Lung microvascular endothelial cell (primary cell): ENCODE results near the gene ZNF593OS. TPM values are rescaled to one million over a fixed set of nuclear protein-coding genes. Genes with fewer than 3 reads are reported as not detected.
A peak's percentile ranks its signal among the peaks of the same experiment; 100 is the strongest.

Experiments used
- DNase-seq, 2 donors: peaks; one replicate each; pipeline versions ENCODE4 v3.0.0 to v3.0.0-alpha.2; 2010; ENCODE audit warnings: low read depth in 2 of 2
- total RNA-seq: library from RNA; depleted of rRNA; stranded (reverse); fragments of >200 nt; gene quantifications from 2 replicates; pipeline ENCODE4 v1.2.1, GENCODE V29; 2014

ZNF593OS gene
- total RNA-seq, 1 donor from 2014 or later: not detected

- DNase-seq: no peak
Observed at GRCh38 chr1:26159743-26160039, 11.9 kb downstream of the ZNF593OS start.

GRCh38 chr1:26158908-26159742 lies 12.5 kb downstream of the ZNF593OS start, which contains the start of gene FAM110D:
Gene FAM110D, plus strand, starts transcription at chr1:26159079. Its CDS starts 2,213 bp downstream, at chr1:26161292.
- DNase-seq: peak; percentile 27 to 58

GRCh38 chr1:26158271-26158907 lies 13.2 kb downstream of the ZNF593OS start:
- no peak for DNase-seq

DNA sequence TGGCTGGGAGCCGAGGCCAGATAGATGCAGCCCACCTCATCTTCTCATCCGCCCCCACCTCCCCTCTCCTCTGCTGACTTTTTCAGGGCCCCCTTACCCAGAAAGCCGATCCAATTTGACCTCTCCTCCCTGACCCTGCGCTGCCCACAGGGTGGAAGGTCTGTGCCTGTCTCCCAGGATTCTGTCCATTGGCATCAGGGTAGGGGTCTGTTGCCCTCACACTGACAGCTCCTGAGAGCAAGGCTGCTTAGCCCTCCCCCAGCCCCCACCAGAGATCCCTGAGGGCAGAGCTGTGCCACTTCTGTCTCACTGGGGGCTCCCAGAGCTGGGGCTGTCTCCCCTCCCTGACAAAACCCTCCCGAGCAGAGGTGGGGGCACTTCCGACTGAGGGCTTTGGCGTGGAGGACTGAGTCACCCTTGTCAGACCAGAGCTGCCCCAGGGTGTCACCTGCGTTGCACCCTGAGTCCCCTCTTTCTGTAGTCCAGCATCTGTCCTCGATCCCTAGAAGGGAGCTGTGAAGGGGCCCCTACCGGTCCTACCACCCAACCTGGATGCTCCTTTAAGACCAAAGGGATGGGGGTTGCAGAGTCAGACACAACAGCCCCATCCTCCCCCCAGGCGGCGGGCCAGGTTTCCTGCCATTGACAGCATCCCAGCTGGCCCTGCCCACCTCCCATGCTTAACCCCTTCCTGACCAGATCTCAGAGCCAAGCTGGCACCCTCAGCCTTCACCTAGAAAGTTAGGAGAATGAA lies 15.2 kb downstream of the ZNF593OS start:
- peak; percentile 55 to 75 for DNase-seq

DNA sequence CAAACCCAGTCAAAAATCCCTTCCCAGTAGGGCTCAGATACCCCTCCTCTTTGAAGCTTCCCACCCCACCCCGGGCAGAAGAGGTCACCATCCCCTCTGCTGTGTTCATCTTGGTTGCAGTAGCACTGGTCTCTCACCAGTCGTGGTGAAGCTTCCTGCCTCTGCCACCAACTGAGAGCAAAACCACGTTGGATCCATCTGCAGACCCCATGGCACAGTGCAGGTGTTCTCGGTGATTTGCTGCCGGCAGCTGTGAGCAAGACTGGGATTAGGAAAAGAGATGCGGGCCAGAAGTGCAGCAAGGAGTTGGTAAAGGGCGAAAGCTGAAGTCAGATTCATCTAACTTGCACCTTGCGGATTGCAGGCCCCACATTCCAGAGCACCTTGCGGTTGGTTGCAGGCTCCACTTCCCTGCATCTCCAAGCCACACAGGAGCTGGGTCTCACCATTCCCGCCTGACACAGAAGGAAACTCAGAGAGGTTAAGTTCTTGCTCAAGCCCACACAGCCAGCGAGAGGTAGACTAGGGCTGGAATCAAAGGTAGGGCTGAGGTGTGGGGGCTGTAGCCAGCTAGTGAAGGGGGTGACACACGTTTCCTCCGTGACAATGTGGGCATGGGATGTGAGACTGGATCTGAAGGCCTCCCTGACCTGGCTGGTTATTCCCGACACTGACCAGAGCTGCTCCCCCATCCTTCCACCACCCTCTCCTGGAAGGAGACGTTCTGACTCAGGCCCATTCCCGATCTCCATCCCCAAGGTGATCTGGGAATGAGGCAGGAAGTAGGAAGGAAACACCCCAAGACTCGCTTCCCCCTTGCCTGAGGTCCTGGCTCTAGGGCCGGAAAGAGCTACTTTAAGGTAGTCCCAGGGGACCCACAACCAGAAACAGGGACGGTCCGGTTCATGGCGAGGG lies 16.0 kb downstream of the ZNF593OS start:
- DNase-seq: no peak

GRCh38 chr1:26154750-26155149 lies 16.9 kb downstream of the ZNF593OS start:
- DNase-seq: peak in 1 of 2 donors; percentile 62

DNA sequence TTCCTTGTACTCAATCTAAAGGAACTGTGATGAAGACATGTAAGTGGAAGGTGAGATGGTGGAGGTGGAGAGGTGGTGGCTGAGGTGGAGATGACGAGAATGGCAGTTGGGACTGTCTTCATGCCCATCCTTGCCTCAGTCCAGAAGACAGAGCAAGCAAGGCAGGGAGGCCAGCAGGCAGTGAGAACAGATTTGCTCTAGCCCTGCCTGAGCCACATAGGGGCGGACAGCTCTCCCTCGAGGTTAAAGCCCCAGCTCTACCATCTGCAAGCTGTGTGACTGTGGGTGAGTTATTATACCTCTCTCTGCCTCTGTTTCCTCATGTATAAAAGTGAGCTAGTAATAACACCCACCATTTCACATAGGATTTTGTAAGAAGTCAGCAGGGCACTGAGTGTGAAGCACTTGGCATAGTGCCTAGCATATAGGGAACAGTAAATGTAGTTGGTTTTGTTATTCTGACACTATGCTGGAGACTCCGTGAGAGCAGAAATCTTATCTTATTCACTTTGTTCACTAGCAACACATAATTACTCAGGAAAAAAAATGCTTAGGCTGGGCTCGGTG lies 17.6 kb downstream of the ZNF593OS start:
- no peak for DNase-seq

DNA sequence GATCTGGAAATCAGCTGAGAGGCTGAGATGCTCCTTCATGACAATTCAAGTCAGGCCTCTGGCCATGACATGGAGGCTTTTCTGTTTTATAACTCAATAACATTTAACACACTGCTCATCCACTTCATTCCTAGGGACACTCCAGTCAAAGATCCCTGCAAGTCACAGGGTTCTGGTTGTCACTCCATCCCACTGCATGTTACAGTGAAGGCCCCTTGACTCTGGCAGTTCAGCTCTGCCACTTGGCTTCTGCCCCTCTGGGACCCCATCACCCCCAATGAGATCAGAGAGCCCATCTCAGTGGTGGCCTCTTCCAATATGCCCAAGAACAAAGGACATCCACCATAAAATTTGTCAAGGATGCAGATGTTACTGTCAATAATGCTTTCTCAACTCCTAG lies 22.7 kb downstream of the ZNF593OS start:
- DNase-seq: no peak

DNA sequence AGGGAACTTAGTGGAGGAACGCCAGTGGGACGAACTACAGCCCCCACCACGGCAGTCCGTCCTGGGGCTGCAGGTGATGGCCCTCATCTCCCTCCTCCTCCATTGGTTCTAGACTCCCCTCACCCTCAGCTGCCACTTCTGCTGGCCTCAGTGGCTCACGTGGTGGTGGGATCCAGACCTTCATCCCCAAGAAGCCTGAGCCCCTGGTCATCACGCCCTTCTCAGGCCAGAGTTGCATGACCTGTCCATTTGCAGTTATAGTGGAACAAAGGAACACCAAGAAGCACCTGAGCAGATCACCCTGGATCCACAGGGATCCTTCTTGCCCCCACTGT lies 25.7 kb downstream of the ZNF593OS start:
- DNase-seq: no peak

DNA sequence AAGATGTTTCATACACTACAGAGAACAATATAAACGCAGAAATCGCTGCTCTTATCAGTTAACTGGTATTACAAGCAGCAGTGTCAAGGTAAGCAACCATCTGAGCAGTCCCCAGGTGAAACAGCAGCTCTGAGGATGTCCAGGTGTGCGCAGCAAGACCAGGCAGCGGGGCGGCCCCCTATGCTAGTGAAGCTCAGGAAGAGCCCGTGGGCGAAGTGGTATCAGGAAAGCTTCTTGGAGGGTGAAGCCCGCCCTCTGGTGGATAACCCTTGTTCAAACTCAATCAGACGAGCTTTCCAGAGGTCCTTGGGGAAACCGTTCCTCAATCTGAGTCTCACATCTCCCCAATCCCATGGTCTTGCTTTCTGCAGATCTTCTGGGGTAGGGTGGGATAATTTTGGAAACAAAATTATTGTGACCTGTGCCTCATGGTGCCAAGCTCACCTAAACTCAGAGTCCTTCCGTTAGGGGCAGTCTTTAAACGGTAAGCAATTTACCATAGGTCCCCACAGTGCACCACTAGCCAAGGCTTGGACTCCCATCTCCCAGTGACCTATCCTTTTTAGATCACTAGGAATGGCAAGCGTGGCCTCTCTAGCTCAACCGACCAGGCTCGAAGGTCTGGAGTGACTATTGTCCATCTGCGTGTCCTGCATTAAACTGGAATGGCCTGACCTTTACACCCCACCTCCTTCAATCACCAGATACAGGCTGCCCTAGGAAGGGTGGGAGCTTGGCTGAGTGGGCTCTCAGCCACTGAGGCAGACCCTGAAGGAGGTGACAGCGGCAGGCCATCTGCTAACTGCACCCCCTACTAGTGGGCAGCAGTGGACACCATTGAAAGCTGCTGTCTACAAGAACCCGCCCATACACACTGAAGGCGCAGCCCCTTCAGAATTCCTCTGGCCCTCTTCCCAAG lies 26.3 kb downstream of the ZNF593OS start:
- DNase-seq: peak; percentile 88

GRCh38 chr1:26142159-26142558 lies 29.5 kb downstream of the ZNF593OS start:
- no peak for DNase-seq

DNA sequence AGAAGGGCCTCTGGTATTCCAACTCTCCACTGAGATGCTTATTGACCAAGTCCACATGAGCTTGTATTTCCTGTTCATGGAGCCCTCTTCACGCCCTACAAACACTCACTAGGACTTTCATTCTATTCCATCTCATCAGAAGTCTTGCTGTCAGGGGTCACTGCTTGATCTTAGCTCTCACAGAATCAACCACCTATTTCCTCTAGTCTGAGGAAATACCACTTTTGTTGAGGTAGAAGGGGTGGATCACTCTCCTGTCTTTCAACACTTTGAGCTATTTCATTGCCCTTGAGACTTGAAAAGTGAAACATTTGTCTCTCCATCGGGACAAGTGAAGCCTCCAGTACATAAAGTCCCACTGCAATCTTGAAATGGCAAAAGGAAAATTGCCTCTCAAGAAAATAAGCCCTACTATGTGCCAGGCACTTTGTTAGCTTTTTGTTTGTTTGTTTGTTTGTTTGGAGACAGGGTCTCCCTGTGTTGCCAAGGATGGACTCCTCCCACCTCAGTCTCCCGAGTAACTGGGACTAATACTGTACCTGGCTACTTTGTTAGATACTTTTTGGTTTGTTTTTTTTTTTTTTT lies 32.6 kb downstream of the ZNF593OS start:
- DNase-seq: no peak

GRCh38 chr1:26134466-26134865 lies 37.2 kb downstream of the ZNF593OS start:
- no peak for DNase-seq

DNA sequence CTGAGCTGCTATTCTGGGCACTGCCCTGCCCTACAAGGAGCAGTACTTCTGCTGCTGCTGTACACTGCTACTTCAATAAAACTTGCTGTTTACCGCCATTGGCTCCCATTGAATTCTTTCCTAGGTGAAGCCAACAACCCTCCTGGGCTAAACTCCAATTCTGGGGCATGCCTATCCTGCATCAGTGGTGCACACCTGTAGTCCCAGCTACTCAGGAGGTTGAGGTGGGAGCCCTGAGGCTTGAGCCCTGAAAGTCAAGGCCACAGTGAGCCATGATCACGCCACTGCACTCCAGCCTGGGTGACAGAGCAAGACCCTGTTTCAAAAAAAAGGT lies 38.8 kb downstream of the ZNF593OS start:
- DNase-seq: no peak

- peak; percentile 32 to 36 for DNase-seq
Observed at GRCh38 chr1:26132128-26132833, 39.4 kb downstream of the ZNF593OS start.

DNA sequence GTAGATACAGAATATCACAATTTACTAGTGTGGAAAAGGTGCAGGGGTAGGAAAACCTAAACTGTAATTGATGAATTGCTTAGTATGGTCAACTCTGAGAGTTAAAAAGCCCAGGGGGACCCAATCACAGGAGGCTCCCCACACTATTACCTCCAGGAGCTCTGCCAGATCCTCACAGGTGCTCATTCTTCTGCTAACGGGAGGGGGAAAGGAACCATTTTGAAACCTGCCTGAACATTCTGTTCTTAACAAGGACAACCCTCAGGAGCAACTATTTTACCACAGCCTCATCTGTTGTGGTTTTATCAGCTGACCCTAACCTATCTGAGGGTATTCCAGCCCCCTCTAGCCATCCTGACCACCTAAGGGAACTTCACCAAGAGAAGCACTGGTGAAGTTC lies 40.9 kb downstream of the ZNF593OS start:
- DNase-seq: no peak

GRCh38 chr1:26129778-26130177 lies 41.9 kb downstream of the ZNF593OS start:
- DNase-seq: no peak

DNA sequence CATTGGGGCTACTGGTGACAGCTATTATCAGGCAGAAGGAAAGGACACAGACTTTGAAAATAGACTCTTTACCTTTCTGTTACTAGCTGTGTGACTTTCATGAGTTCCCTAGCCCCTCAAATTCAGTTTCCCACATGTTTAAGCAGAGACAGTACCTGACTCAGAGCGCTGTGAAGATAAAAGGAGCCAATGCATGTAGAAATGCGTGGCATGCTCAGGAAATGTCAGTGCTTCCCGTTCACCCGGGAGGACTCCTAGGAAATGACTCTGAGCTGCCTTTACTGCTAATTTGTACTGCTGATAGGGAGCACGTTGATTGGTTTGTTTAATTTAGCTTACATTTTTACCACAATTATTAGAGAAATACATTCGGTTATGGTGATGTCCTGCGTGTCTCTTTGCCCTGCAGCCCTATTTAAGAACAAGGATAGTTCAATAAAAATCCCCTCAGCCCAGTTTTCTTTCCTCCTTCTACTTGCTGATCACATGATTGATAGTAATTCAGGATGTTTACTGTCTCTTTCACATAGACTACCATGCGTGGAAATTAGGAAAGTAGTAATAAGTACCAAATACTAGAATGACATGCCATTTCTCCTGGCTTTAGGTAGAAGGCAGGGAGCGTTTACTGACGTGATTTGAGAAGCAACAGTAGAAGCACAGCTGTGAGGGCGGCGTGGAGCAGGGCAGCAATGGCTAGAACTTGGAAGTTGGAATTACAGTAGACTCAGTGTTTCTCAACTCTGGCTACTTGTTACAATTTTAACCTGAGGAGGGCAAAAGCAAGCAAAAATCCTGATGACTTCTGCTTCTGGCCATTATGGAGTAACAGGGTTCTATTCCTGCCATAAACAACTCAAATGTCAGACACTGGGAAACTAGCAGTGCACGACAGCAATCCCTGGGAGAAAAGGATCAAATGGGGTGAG lies 44.1 kb downstream of the ZNF593OS start:
- DNase-seq: peak; percentile 22 to 63
